ENCODE results near the gene ZC3H10. TPM values are rescaled to one million over a fixed set of nuclear protein-coding genes. Genes with fewer than 3 reads are reported as not detected.
A peak's percentile ranks its signal among the peaks of the same experiment; 100 is the strongest.

The ZC3H10 gene
- total RNA-seq, 1 donor from 2014 or later, result 2.0 TPM

DNA sequence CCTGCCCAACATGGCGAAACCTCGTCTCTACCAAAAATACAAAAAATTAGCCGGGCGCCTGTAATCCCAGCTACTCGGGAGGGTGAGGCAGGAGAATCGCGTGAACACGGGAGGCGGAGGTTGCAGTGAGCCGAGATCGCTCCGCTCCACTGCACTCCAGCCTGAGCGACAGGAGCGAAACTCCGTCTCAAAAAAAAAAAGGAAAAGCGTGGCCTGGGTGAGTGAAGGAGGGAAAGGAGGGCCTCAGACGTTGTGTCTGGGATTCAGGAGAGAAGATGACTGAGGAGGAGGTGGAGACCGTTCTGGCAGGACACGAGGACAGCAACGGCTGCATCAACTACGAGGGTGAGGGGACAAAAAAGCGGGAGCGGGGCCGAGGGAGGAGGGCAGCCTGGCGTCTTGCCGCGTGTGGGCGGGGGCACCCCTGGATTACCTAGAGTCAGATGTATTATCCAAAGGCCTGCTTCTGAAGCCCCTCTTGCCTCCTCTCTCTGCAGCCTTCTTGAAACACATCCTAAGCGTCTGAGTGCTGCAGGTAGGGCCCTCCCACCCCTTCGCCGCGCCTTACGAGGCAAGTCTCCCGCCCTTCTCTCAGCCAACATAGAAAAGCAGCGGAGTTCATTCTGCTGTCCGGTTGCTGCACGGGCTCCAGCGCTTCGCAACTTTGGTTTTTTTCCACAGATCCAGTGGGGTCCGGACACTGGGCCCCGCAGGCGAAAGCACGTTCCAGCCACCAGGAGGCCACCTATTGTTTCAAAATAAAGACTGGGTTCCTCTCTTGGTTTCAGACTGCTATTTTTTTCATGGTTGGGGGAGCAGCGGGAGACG, 39.3 kb downstream of the ZC3H10 start:
- no peaks in the 10 kb centered on the region for H3K9me3 ChIP-seq
- no peaks in the 10 kb centered on the region for H3K27me3 ChIP-seq
- peak overlapping the region; percentile 99 for H3K27ac ChIP-seq
- peak overlapping the region; percentile 93 to 97 for H3K4me3 ChIP-seq
- peaks cover 49% of the 10 kb centered on the region for H3K4me1 ChIP-seq
- DNase-seq (ENCODE audit: extremely low spot score in 2 of 2), result peak in 1 of 2 donors; percentile 96
- peaks cover 3 to 25% of the 10 kb centered on the region in 2 donors for H3K36me3 ChIP-seq
- TF ChIP-seq, protein P1, sequence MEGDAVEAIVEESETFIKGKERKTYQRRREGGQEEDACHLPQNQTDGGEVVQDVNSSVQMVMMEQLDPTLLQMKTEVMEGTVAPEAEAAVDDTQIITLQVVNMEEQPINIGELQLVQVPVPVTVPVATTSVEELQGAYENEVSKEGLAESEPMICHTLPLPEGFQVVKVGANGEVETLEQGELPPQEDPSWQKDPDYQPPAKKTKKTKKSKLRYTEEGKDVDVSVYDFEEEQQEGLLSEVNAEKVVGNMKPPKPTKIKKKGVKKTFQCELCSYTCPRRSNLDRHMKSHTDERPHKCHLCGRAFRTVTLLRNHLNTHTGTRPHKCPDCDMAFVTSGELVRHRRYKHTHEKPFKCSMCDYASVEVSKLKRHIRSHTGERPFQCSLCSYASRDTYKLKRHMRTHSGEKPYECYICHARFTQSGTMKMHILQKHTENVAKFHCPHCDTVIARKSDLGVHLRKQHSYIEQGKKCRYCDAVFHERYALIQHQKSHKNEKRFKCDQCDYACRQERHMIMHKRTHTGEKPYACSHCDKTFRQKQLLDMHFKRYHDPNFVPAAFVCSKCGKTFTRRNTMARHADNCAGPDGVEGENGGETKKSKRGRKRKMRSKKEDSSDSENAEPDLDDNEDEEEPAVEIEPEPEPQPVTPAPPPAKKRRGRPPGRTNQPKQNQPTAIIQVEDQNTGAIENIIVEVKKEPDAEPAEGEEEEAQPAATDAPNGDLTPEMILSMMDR (IDR thresholded peaks at IDR 0.05), result peak; percentile 6 to 81 (median 62)
- TF ChIP-seq POLR2AphosphoS5 (IDR thresholded peaks at IDR 0.05; ENCODE audit: insufficient read depth in 1 of 2, low read depth in 1 of 2) (peak in 1 of 2 donors; percentile 59), POLR2A (IDR thresholded peaks at IDR 0.05) (peak in 1 of 2 donors; percentile 55)
- intact Hi-C loops (cut with DNase I), result no loop called here

DNA sequence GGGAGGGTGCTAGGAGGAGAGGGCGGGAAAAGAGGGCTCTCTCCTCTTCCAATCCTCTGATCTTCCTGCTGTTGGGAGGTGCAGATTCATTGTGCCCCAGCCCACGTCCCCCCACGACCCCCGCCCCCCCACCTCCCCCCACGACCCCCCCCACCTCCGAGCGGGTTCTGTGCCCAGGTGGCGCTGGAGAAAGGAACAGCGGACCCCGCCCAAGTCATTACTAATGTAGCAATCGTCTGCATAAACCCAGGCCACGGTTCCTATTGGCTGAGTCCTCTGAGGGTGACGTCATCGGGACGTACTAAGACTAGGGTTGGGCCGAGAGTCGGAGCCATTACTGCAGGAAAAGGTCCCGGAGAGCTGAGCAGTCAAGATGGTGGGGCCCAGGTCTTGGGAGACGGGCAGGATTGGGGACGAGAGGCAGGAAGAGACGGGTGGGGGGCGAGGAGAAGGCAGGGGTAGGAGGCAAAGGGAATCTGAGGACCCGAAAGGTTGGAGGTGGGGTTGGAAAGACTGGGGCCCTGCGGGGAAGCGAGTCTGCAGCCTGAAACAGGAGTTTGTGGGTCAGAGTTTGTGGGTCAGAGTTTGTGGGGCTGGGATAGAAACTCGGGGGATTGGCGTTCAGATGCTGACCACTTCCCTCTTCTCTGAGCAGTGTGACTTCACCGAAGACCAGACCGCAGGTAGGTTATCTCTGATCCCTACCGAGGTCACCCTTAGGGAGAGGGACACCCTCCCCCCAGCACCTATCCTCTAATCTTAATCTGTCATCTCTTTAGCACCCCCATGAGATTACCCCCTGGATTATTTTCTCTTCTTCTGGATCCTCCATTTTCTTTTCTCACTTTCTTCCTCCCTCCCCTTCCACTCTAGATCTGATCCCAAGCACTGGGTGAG, 40.2 kb downstream of the ZC3H10 start, which contains the start of gene MYL6:
Gene MYL6 (plus strand): TSS at position 331 of the 897 bp plus-strand sequence. CDS start 43 bp downstream, at position 374.
- peak within 1 kb of the TSS; percentile 93 to 97 for H3K4me3 ChIP-seq
- H3K27me3 ChIP-seq, result no peaks in the 10 kb centered on the region
- peaks cover 3 to 34% of the 10 kb centered on the region in 2 donors for H3K36me3 ChIP-seq
- intact Hi-C loops (cut with DNase I), result no loop called here
- peak within 1 kb of the TSS; percentile 99 for H3K27ac ChIP-seq
- DNase-seq (ENCODE audit: extremely low spot score in 2 of 2), result peak; percentile 98 to 99
- no peaks in the 10 kb centered on the region for H3K9me3 ChIP-seq
- TF ChIP-seq POLR2A (IDR thresholded peaks at IDR 0.05) (peak; percentile 80 to 100), POLR2AphosphoS5 (IDR thresholded peaks at IDR 0.05; ENCODE audit: insufficient read depth in 1 of 2, low read depth in 1 of 2) (peak; percentile 93 to 98)
- TF ChIP-seq, protein P1 (IDR thresholded peaks at IDR 0.05), result no peak
- H3K4me1 ChIP-seq, result peaks cover 40% of the 10 kb centered on the region

DNA sequence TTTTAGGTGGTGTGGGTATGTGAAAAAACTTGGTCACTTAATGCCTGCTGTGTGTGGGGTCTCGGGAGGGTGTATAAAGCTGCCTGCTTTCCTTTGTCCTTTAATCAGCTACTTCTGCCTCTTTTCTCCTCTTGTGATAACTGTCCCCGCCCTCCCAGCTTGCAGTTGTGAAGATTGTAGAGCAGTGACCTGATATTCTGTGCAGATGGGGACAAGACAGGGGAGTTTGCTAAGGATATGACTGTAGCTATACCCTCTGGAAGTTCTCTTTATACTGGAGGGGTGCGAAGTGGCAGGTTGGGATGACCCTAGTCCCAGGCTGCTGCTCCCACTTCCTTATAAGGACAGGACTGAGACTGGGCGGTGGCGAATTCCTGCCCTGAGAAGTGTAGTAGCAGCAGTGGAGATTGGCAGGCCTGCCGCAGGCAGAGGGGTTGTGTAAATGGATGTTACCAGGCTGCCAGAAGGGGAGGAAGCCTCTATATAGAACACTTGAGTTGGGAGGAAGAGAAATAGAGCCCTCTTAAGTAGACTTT, 40.9 kb downstream of the ZC3H10 start:
- Histone ChIP-seq H3K4me1 (peaks cover 35% of the 10 kb centered on the region), H3K9me3 (no peaks in the 10 kb centered on the region), H3K27me3 (no peaks in the 10 kb centered on the region), H3K27ac (peak overlapping the region; percentile 99), H3K36me3 (peaks cover 3 to 41% of the 10 kb centered on the region in 2 donors), H3K4me3 (peak overlapping the region; percentile 93 to 97)
- no peak for TF ChIP-seq POLR2A (IDR thresholded peaks at IDR 0.05)
- TF ChIP-seq POLR2AphosphoS5 (IDR thresholded peaks at IDR 0.05; ENCODE audit: insufficient read depth in 1 of 2, low read depth in 1 of 2), result peak; percentile 31 to 87
- TF ChIP-seq, protein P1 (IDR thresholded peaks at IDR 0.05), result no peak
- intact Hi-C loops (cut with DNase I), result no loop called here
- DNase-seq (ENCODE audit: extremely low spot score in 2 of 2), result no peak

DNA sequence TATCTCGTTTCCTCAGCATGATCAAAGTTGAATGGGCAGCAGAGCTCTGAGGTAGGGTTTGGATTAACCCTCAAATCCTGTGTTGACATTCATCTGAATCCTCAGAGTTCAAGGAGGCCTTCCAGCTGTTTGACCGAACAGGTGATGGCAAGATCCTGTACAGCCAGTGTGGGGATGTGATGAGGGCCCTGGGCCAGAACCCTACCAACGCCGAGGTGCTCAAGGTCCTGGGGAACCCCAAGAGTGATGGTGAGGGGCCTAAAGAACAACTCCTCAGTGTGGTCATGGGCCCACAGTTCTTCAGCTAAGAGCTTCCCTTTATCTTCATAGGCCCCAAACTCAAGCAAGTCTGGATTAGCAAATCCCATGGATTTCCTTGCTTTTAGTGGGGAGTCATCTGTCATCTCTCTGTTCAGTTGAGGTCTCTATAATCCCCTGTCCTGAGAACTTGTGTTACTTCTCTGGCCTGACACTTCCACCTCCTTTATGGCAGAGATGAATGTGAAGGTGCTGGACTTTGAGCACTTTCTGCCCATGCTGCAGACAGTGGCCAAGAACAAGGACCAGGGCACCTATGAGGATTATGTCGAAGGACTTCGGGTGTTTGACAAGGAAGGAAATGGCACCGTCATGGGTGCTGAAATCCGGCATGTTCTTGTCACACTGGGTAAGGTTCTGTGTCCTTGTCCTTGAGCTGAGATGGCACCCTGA, 41.6 kb downstream of the ZC3H10 start:
- Histone ChIP-seq H3K27ac (peak overlapping the region; percentile 99), H3K27me3 (no peaks in the 10 kb centered on the region), H3K4me3 (peak overlapping the region; percentile 93 to 97), H3K9me3 (no peaks in the 10 kb centered on the region), H3K4me1 (peaks cover 35% of the 10 kb centered on the region), H3K36me3 (peaks cover 3 to 47% of the 10 kb centered on the region in 2 donors)
- TF ChIP-seq, protein P1 (IDR thresholded peaks at IDR 0.05), result no peak
- TF ChIP-seq POLR2AphosphoS5 (IDR thresholded peaks at IDR 0.05; ENCODE audit: insufficient read depth in 1 of 2, low read depth in 1 of 2), result peak in 1 of 2 donors; percentile 8
- no peak for DNase-seq (ENCODE audit: extremely low spot score in 2 of 2)
- intact Hi-C loops (cut with DNase I), result loop anchor here (5.0 kb wide), 1 partner anchor 37 kb away; no protein-coding TSS in a partner anchor

All from vagina (tissue), 2 donors.